K562 (cell line): ENCODE results near the gene CNIH3.

Source experiments
- IRF2 ChIP-seq: sonication (generic); formaldehyde crosslinking; IDR thresholded peaks from 2 replicates; pipeline ENCODE4 v1.8.1; 2022; ENCODE audit warnings: mild to moderate bottlenecking, missing genetic modification reagents
- KLF16 ChIP-seq: IDR thresholded peaks from 2 replicates; pipeline ENCODE4 v1.6.1; 2016; ENCODE audit warnings: antibody characterized with exemption
- MECOM ChIP-seq: fragments of 250-450 bp; sonication (Bioruptor Pico); IDR thresholded peaks from 2 replicates; pipeline ENCODE4 v1.8.0; 2022; ENCODE audit warnings: inconsistent platforms
- MEF2A ChIP-seq: IDR thresholded peaks from 2 replicates; pipeline ENCODE4 v1.6.1; 2011; ENCODE audit warnings: low read depth, mild to moderate bottlenecking, low read length, moderate library complexity; ENCODE audit not compliant: control insufficient read depth
- NFE2 ChIP-seq: IDR thresholded peaks from 2 replicates; pipeline ENCODE4 v1.6.1; 2014; ENCODE audit warnings: antibody characterized with exemption, low read depth
- NFRKB ChIP-seq: fragments of 450-650 bp; IDR thresholded peaks from 2 replicates; pipeline ENCODE4 v1.6.1; 2016; ENCODE audit warnings: low read depth
- PHB ChIP-seq: fragments of 250-450 bp; sonication (Bioruptor Pico); IDR thresholded peaks from 2 replicates; pipeline ENCODE4 v1.5.0; 2021
- POLR2AphosphoS5 ChIP-seq: IDR thresholded peaks from 2 replicates; pipeline ENCODE4 v1.6.1; 2011; ENCODE audit warnings: mild to moderate bottlenecking, low read depth, low read length, moderate library complexity; ENCODE audit not compliant: control insufficient read depth, insufficient read depth
- SAP30 ChIP-seq: fragments of 200-600 bp; sonication (generic); IDR thresholded peaks from 2 replicates; pipeline ENCODE4 v1.6.1; 2012; ENCODE audit warnings: borderline replicate concordance, low read depth, mild to moderate bottlenecking, moderate library complexity, low read length, control low read depth, inconsistent platforms; ENCODE audit not compliant: insufficient read depth, poor library complexity, severe bottlenecking
- SMAD4 ChIP-seq: fragments of 250-450 bp; sonication (Bioruptor Pico); conservative IDR thresholded peaks from 2 replicates; pipeline ENCODE4 v1.8.0; 2021; ENCODE audit warnings: inconsistent platforms, mild to moderate bottlenecking, moderate library complexity

DNA sequence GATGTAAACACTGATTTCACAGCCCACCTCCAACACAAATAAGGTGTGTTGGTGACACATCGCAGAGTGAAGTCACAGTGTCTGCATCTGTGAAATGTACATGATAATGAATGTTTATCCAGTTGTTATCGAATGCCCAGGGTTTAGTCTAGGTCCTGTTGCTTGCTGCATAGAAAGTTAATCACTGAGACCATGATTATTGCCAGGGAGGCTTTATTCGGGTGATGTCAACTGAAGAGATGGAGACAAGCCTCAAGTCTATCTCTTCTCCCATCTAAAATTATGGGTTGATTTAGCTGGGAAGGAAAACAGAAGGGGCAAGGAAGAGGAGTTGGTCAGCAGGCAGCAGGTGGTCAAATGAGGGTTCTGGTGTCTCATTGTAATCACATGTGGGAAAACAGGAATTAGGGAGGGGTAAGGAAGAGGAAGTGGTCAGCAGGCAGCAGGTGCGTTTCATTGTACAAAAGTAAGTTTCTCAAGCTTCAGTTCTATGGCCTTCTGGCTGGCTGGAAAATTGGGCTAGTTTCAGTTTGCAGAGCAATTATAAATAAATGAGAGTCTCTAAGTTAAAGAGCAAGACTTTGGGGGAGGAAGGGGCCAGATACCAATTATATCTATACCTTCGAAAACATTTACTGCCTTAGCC, 167.0 kb downstream of the CNIH3 start:
- TF ChIP-seq PHB: no peak
- no peak for TF ChIP-seq KLF16
- no peak for TF ChIP-seq NFE2
- no peak for TF ChIP-seq SAP30
- no peak for TF ChIP-seq MEF2A
- TF ChIP-seq SMAD4 (CRISPR knock-in tag): no peak
- TF ChIP-seq NFRKB: no peak
- TF ChIP-seq MECOM (CRISPR knock-in tag): no peak
- no peak for TF ChIP-seq IRF2 (CRISPR knock-in tag)
- TF ChIP-seq POLR2AphosphoS5: no peak
